ENCODE results near the gene DRP2.
"Not testable (repeated sequence)": the region's sequence is repeated elsewhere in the genome, so short reads cannot be mapped to it uniquely, and the experiment has no call there.

Gene DRP2

GRCh38 chrX:101219116-101219863 is at the start of gene DRP2:
Gene DRP2 (plus strand): TSS chrX:101219786. CDS start chrX:101231648, 11,862 bp downstream.
- DNase-seq = no peak

GRCh38 chrX:101171883-101172400 is 47.6 kb upstream of the DRP2 start:
- DNase-seq = no peak

- no peak for DNase-seq
Measured at GRCh38 chrX:101176439-101176838, 43.1 kb upstream of the DRP2 start.

GRCh38 chrX:101184876-101185275 is 34.7 kb upstream of the DRP2 start:
- not testable (repeated sequence) for DNase-seq

- not testable (repeated sequence) for DNase-seq
Measured at GRCh38 chrX:101187961-101188360, 31.6 kb upstream of the DRP2 start.

- no peak for DNase-seq
Measured at GRCh38 chrX:101190736-101191135, 28.9 kb upstream of the DRP2 start.

GRCh38 chrX:101191217-101191750 is 28.3 kb upstream of the DRP2 start:
- no peak for DNase-seq

- DNase-seq = no peak
Measured at GRCh38 chrX:101195442-101196173, 24.0 kb upstream of the DRP2 start.

GRCh38 chrX:101203761-101204351 is 15.7 kb upstream of the DRP2 start:
- DNase-seq = no peak

- DNase-seq = no peak
Measured at GRCh38 chrX:101206471-101206870, 13.1 kb upstream of the DRP2 start.

GRCh38 chrX:101208152-101208905 is 11.3 kb upstream of the DRP2 start:
- no peak for DNase-seq

GRCh38 chrX:101210630-101211029 is 9.0 kb upstream of the DRP2 start:
- no peak for DNase-seq

- DNase-seq = no peak
Measured at GRCh38 chrX:101217689-101218088, 1.9 kb upstream of the DRP2 start.

GRCh38 chrX:101219864-101220346 is 319 bp downstream of the DRP2 start:
- DNase-seq = no peak

- DNase-seq = no peak
Measured at GRCh38 chrX:101220662-101221260, 1.2 kb downstream of the DRP2 start.

- DNase-seq = no peak
Measured at GRCh38 chrX:101223226-101223625, 3.6 kb downstream of the DRP2 start.

- no peak for DNase-seq
Measured at GRCh38 chrX:101229170-101229569, 9.6 kb downstream of the DRP2 start.

- DNase-seq = no peak
Measured at GRCh38 chrX:101230636-101231035, 11.1 kb downstream of the DRP2 start.

- no peak for DNase-seq
Measured at GRCh38 chrX:101231080-101231479, 11.5 kb downstream of the DRP2 start.

- no peak for DNase-seq
Measured at GRCh38 chrX:101232316-101232715, 12.7 kb downstream of the DRP2 start.

- no peak for DNase-seq
Measured at GRCh38 chrX:101237041-101237440, 17.5 kb downstream of the DRP2 start.

GRCh38 chrX:101241531-101241930 is 21.9 kb downstream of the DRP2 start:
- DNase-seq = no peak
